PC-3 (cell line): ENCODE measurements around the gene GEMIN8. TPM values are rescaled to one million over a fixed set of nuclear protein-coding genes. Genes with fewer than 3 reads are reported as not detected.
A peak's percentile ranks its signal among the peaks of the same experiment; 100 is the strongest.

Experiments used
- ATAC-seq: fragments of 200-7000 bp; cut with Tn5 transposase; 2 replicates; pipeline ENCODE4 v1.9.1; 2020; ENCODE audit warnings: mild to moderate bottlenecking, moderate library complexity
- BruUV-seq: library from RNA; stranded (reverse); fragments of 400-500 nt; replicated peaks from 2 replicates; lab custom pipeline; 2021; lab: Mats Ljungman, UMichigan
- CTCF ChIA-PET: fragments of 300-600 bp; sonication (Branson Sonifier 250); formaldehyde crosslinking; loops from one replicate; lab custom pipeline; 2022; ENCODE audit warnings: antibody characterized with exemption; lab: Charles Lee
- POLR2A ChIA-PET: fragments of 300-600 bp; sonication (Branson Sonifier 250); formaldehyde crosslinking; loops from one replicate; lab custom pipeline; 2022; ENCODE audit warnings: antibody characterized with exemption; ENCODE audit not compliant: unreplicated experiment; lab: Charles Lee
- DNase-seq: peaks from one replicate; pipeline ENCODE4 v3.0.0-alpha.2; 2015
- H2AFZ ChIP-seq: fragments of 300-600 bp; sonication (generic); 2 replicates; pipeline ENCODE4 v1.6.0; 2016; ENCODE audit warnings: antibody characterized with exemption, low read length
- H3F3A ChIP-seq: fragments of 300-600 bp; sonication (generic); one replicate; pipeline ENCODE4 v1.6.0; 2017; ENCODE audit warnings: antibody characterized with exemption, low read length, control low read depth, mild to moderate bottlenecking; ENCODE audit not compliant: unreplicated experiment
- H3K27ac ChIP-seq: fragments of 300-600 bp; sonication (generic); 2 replicates; pipeline ENCODE4 v1.5.1; 2016; ENCODE audit warnings: mild to moderate bottlenecking, low read length
- H3K27me3 ChIP-seq: fragments of 300-600 bp; sonication (generic); 2 replicates; pipeline ENCODE4 v1.6.1; 2016; ENCODE audit warnings: low read length, mixed read lengths
- H3K36me3 ChIP-seq: fragments of 300-600 bp; sonication (generic); 2 replicates; pipeline ENCODE4 v1.6.1; 2016; ENCODE audit warnings: low read depth, mixed run types, low read length, mixed read lengths
- H3K4me1 ChIP-seq: fragments of 300-600 bp; sonication (generic); 2 replicates; pipeline ENCODE4 v1.5.1; 2016; ENCODE audit warnings: low read length; ENCODE audit not compliant: insufficient read depth
- H3K4me2 ChIP-seq: fragments of 300-600 bp; sonication (generic); 2 replicates; pipeline ENCODE4 v1.6.0; 2016; ENCODE audit warnings: low read length
- H3K4me3 ChIP-seq: fragments of 300-600 bp; sonication (generic); 2 replicates; pipeline ENCODE4 v1.5.1; 2016; ENCODE audit warnings: mild to moderate bottlenecking, low read length, mixed read lengths
- H3K79me2 ChIP-seq: fragments of 300-600 bp; sonication (generic); 2 replicates; pipeline ENCODE4 v1.6.1; 2017; ENCODE audit warnings: low read length, mixed read lengths
- H3K9ac ChIP-seq: fragments of 300-600 bp; sonication (generic); 2 replicates; pipeline ENCODE4 v1.6.0; 2016; ENCODE audit warnings: mild to moderate bottlenecking, low read length
- H3K9me2 ChIP-seq: fragments of 300-600 bp; sonication (generic); replicated peaks from 2 replicates; pipeline ENCODE4 v1.6.1; 2016; ENCODE audit warnings: mixed run types, low read length, mixed read lengths
- H3K9me3 ChIP-seq: fragments of 300-600 bp; sonication (generic); 2 replicates; pipeline ENCODE4 v1.6.1; 2016; ENCODE audit warnings: low read length, mixed read lengths
- H4K20me1 ChIP-seq: fragments of 300-600 bp; sonication (generic); 2 replicates; pipeline ENCODE4 v1.6.1; 2016; ENCODE audit warnings: low read length, mixed read lengths
- EZH2 ChIP-seq: fragments of 300-600 bp; sonication (generic); IDR thresholded peaks from one replicate; pipeline ENCODE4 v1.6.1; 2017; ENCODE audit warnings: antibody characterized with exemption, mild to moderate bottlenecking, low read length; ENCODE audit not compliant: unreplicated experiment
- EZH2phosphoT487 ChIP-seq: fragments of 300-600 bp; sonication (generic); IDR thresholded peaks from 2 replicates; pipeline ENCODE4 v1.6.1; 2018; ENCODE audit warnings: mild to moderate bottlenecking, antibody characterized with exemption, low read length, borderline replicate concordance
- intact Hi-C: fragments of 100-400 bp; cut with micrococcal nuclease; formaldehyde crosslinking; loops from 2 replicates; pipeline ENCODE4 v1.9.0; 2023
- total RNA-seq: library from RNA; depleted of rRNA; stranded (reverse); fragments of >200 nt; gene quantifications from 2 replicates; pipeline ENCODE4 v1.2.3, GENCODE V29; 2014
- TF ChIP-seq, protein P1 (sequence below): fragments of 300-600 bp; sonication (generic); conservative IDR thresholded peaks from 2 replicates; pipeline ENCODE4 v1.5.1; 2017; ENCODE audit warnings: antibody characterized with exemption, low read depth, mild to moderate bottlenecking, low read length

The GEMIN8 gene
- total RNA-seq, 1 experiment from 2014 or later, result 8.3 TPM

DNA sequence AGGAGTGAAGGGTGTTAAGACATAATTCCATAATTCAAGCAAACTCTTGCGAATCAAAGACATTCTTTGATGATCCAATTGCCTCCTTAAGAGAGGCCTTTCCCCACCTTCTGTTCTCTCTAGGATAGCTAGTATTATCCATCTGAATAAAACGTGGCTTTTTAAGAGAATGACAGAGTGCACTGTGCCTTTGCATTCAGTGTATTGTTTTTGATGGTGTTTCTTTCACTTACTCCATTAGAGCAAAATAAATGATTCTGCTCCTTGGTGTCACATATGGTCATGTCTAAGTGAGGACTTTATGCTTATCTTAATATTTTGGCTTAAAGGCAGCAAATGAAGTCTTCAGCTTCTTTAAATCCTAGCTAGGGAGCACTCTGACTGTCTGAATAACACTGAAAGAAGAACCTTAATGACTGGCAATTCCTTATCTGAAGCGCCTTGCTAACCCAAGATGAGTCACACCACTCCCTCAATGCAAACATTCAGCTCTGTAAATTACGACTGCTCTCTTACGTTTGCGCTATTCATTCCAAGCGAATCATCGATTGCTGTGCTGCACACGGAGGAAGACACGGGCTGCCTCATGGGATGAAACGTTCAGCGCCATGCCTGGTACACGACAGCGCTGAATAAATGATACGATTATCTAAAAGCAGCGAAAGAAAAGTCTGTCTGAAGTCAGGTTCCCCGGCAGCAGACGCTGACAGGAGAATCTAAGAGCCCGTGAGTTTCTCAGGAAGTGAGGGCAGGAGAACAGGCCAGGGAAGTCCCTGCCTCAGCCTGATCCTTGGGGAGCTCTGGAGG is 35.1 kb upstream of the GEMIN8 start:
- no peaks in the 10 kb centered on the region for H3K9me3 ChIP-seq
- ATAC-seq (peak; percentile 90), DNase-seq (peak; percentile 83)
- intact Hi-C loops, result no loop called here
- no TSS peak for BruUV-seq
- H2AFZ ChIP-seq, result peak overlapping the region; percentile 62
- H3F3A ChIP-seq, result no peaks in the 10 kb centered on the region
- no peaks in the 10 kb centered on the region for H3K9me2 ChIP-seq
- TF ChIP-seq EZH2phosphoT487 (no peak), EZH2 (no peak)
- TF ChIP-seq, protein P1, sequence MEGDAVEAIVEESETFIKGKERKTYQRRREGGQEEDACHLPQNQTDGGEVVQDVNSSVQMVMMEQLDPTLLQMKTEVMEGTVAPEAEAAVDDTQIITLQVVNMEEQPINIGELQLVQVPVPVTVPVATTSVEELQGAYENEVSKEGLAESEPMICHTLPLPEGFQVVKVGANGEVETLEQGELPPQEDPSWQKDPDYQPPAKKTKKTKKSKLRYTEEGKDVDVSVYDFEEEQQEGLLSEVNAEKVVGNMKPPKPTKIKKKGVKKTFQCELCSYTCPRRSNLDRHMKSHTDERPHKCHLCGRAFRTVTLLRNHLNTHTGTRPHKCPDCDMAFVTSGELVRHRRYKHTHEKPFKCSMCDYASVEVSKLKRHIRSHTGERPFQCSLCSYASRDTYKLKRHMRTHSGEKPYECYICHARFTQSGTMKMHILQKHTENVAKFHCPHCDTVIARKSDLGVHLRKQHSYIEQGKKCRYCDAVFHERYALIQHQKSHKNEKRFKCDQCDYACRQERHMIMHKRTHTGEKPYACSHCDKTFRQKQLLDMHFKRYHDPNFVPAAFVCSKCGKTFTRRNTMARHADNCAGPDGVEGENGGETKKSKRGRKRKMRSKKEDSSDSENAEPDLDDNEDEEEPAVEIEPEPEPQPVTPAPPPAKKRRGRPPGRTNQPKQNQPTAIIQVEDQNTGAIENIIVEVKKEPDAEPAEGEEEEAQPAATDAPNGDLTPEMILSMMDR, result no peak
- H3K27ac ChIP-seq, result peak overlapping the region; percentile 49
- H4K20me1 ChIP-seq, result no peaks in the 10 kb centered on the region
- ChIA-PET CTCF (interaction anchor here (0.6 kb wide), 1 partner anchor 401 kb away, joined by 3 read pairs; no protein-coding TSS in a partner anchor), POLR2A (no interaction called here)
- no peaks in the 10 kb centered on the region for H3K79me2 ChIP-seq
- peak overlapping the region; percentile 48 for H3K4me2 ChIP-seq
- no peak overlapping the region for H3K4me3 ChIP-seq
- H3K36me3 ChIP-seq, result no peaks in the 10 kb centered on the region
- peaks cover 12% of the 10 kb centered on the region for H3K4me1 ChIP-seq
- H3K9ac ChIP-seq, result peak overlapping the region; percentile 20; the same call in 1 of the 2 replicates
- no peaks in the 10 kb centered on the region for H3K27me3 ChIP-seq

DNA sequence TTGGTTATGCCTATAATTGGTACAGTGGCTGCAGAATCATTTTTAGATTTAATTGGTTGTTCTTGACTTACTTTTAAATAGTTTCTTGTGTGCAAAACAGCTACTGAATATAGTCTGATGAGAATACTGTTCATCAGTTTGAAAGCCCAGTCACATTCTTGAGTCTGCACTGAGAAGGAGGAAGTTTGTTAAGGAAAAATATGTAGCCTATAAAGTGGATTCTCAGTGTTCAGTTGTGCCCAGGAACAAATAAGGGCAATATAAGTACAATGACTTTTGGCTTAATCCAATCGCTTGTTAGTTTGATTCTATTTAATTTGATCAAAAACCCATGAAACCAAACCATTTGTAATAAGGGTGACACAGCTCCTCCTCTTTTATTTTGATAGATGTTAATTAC is 32.8 kb upstream of the GEMIN8 start:
- Histone ChIP-seq H3K9ac (no peak overlapping the region), H3K4me3 (no peak overlapping the region), H4K20me1 (no peaks in the 10 kb centered on the region), H3K27ac (no peak overlapping the region), H3K4me2 (no peak overlapping the region), H2AFZ (no peak overlapping the region), H3F3A (no peaks in the 10 kb centered on the region), H3K4me1 (peaks cover 12% of the 10 kb centered on the region), H3K36me3 (no peaks in the 10 kb centered on the region), H3K79me2 (no peaks in the 10 kb centered on the region), H3K9me3 (no peaks in the 10 kb centered on the region), H3K27me3 (no peaks in the 10 kb centered on the region), H3K9me2 (no peaks in the 10 kb centered on the region)
- ChIA-PET CTCF (no interaction called here), POLR2A (no interaction called here)
- intact Hi-C loops, result no loop called here
- no TSS peak for BruUV-seq
- TF ChIP-seq EZH2phosphoT487 (no peak), EZH2 (no peak)
- TF ChIP-seq, protein P1, result no peak
- DNase-seq (no peak), ATAC-seq (no peak)

DNA sequence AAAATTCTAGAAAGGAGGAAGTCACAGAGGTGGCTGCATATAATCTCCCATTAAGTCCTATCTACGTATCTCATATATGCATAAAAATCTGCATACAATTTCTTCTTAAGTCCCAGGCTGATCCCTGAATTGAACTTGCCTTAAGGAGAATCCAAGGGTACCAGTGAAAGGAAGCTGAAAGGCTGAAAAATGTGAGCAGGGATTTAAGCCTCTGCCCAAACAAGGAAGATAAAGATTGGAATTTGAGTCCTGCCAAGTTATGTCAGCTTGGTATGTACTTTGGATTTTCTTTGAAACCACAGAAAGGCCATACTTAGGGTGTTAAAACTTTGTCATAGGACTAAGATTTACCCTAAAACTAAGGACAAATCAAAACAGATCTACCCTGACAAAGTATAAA is 26.5 kb upstream of the GEMIN8 start:
- H3K27me3 ChIP-seq, result peaks cover 3% of the 10 kb centered on the region; the same call in 1 of the 2 replicates
- no peak for ATAC-seq
- H3K9me3 ChIP-seq, result no peaks in the 10 kb centered on the region
- H3F3A ChIP-seq, result no peaks in the 10 kb centered on the region
- no peak overlapping the region for H3K4me3 ChIP-seq
- H3K4me2 ChIP-seq, result no peak overlapping the region
- H2AFZ ChIP-seq, result no peak overlapping the region
- no peaks in the 10 kb centered on the region for H3K9me2 ChIP-seq
- no TSS peak for BruUV-seq
- no peaks in the 10 kb centered on the region for H3K36me3 ChIP-seq
- TF ChIP-seq EZH2 (no peak), EZH2phosphoT487 (no peak)
- TF ChIP-seq, protein P1, result no peak
- no peaks in the 10 kb centered on the region for H3K79me2 ChIP-seq
- no peak overlapping the region for H3K9ac ChIP-seq
- H4K20me1 ChIP-seq, result no peaks in the 10 kb centered on the region
- no peaks in the 10 kb centered on the region for H3K4me1 ChIP-seq
- DNase-seq, result no peak
- ChIA-PET CTCF (no interaction called here), POLR2A (no interaction called here)
- intact Hi-C loops, result loop anchor here (10.0 kb wide), 1 partner anchor 1279 kb away; the partner anchor contains the start of gene PIGA
- H3K27ac ChIP-seq, result no peak overlapping the region
